LNCAP (cell line): ENCODE measurements around the gene RASGRP2.

Source experiments
- TF ChIP-seq, protein P1 (sequence below): fragments of 450-650 bp; IDR thresholded peaks from 2 replicates; pipeline ENCODE4 v1.5.1; 2017; ENCODE audit warnings: mild to moderate bottlenecking

The RASGRP2 gene

GRCh38 chr11:64720167-64720566 is 23.8 kb downstream of the RASGRP2 start:
- TF ChIP-seq, protein P1, sequence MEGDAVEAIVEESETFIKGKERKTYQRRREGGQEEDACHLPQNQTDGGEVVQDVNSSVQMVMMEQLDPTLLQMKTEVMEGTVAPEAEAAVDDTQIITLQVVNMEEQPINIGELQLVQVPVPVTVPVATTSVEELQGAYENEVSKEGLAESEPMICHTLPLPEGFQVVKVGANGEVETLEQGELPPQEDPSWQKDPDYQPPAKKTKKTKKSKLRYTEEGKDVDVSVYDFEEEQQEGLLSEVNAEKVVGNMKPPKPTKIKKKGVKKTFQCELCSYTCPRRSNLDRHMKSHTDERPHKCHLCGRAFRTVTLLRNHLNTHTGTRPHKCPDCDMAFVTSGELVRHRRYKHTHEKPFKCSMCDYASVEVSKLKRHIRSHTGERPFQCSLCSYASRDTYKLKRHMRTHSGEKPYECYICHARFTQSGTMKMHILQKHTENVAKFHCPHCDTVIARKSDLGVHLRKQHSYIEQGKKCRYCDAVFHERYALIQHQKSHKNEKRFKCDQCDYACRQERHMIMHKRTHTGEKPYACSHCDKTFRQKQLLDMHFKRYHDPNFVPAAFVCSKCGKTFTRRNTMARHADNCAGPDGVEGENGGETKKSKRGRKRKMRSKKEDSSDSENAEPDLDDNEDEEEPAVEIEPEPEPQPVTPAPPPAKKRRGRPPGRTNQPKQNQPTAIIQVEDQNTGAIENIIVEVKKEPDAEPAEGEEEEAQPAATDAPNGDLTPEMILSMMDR: no peak

DNA sequence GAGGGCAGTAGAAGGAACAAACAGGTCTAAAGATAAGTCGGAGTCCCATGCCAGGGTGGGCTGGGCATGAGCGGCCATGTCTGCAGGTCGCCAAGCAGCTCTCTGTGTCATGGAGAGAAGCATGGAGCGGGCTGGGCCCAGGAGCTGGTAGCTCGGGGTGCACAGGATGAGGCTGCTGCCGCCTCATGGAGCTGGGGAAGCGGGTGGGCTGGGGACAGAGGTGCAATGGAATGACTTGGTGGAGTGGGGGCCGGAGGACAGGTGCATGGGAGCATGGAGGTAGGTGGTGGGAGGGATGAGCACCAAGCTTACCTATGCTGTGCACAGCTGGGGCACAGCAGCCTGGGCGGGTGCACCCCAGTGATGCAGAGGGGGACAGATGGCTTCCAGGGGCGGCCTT is 24.5 kb downstream of the RASGRP2 start:
- TF ChIP-seq, protein P1: no peak

- TF ChIP-seq, protein P1: no peak
These were observed 25.2 kb downstream of the RASGRP2 start for GRCh38 chr11:64718780-64719124.

- TF ChIP-seq, protein P1: no peak
These were observed 25.7 kb downstream of the RASGRP2 start for GRCh38 chr11:64718084-64718779.

DNA sequence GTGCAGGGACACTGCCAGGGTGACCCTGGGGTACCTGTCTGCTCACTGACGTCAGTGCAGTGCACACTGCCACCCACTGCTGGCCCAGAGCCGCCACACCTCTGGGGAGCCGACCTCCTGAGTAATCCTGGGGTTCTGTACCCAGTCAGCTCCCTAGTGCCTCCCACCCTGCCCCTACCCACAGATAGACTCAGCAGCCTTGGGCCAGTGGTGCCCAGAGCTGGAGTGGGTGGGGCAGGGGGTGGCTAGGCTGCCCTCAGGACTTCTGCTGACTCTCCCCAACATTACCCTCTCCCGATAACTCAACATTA is 26.7 kb downstream of the RASGRP2 start:
- TF ChIP-seq, protein P1: no peak

- TF ChIP-seq, protein P1: no peak
These were observed 27.3 kb downstream of the RASGRP2 start for GRCh38 chr11:64716473-64717267.

GRCh38 chr11:64715756-64716472 is 28.0 kb downstream of the RASGRP2 start:
- TF ChIP-seq, protein P1: no peak
